ENCODE results near the gene TEX264.
"Not testable (repeated sequence)": the region's sequence is repeated elsewhere in the genome, so short reads cannot be mapped to it uniquely, and the experiment has no call there.

- TF ChIP-seq POLR2A (IDR thresholded peaks at IDR 0.05; ENCODE audit: insufficient read depth in 1 of 2, low read depth in 2 of 2, low read length in 2 of 2); MLX (CRISPR knock-in tag; IDR thresholded peaks at IDR 0.05); TBL1XR1 (IDR thresholded peaks at IDR 0.05; ENCODE audit: borderline replicate concordance, low read length, partially characterized antibody); KLF16 (CRISPR knock-in tag; IDR thresholded peaks at IDR 0.05); NFIC (IDR thresholded peaks at IDR 0.05; ENCODE audit: low read length); GTF3A (CRISPR knock-in tag; conservative IDR thresholded peaks at IDR 0.05); NONO (IDR thresholded peaks at IDR 0.05); NONO (CRISPR knock-in tag; conservative IDR thresholded peaks at IDR 0.05): not testable (repeated sequence)
These were observed 18.9 kb upstream of the TEX264 start for GRCh38 chr3:51652103-51652502.
